GM21423 (cell line): ENCODE results near the gene KCTD15.
"Not testable (repeated sequence)": the region's sequence is repeated elsewhere in the genome, so short reads cannot be mapped to it uniquely, and the experiment has no call there.

Experiments used
- ATAC-seq: cut with Tn5 transposase; IDR thresholded peaks from one replicate; pipeline ENCODE4 v1.9.1; 2021; ENCODE audit warnings: mild to moderate bottlenecking, moderate library complexity; ENCODE audit not compliant: unreplicated experiment

KCTD15 gene

DNA sequence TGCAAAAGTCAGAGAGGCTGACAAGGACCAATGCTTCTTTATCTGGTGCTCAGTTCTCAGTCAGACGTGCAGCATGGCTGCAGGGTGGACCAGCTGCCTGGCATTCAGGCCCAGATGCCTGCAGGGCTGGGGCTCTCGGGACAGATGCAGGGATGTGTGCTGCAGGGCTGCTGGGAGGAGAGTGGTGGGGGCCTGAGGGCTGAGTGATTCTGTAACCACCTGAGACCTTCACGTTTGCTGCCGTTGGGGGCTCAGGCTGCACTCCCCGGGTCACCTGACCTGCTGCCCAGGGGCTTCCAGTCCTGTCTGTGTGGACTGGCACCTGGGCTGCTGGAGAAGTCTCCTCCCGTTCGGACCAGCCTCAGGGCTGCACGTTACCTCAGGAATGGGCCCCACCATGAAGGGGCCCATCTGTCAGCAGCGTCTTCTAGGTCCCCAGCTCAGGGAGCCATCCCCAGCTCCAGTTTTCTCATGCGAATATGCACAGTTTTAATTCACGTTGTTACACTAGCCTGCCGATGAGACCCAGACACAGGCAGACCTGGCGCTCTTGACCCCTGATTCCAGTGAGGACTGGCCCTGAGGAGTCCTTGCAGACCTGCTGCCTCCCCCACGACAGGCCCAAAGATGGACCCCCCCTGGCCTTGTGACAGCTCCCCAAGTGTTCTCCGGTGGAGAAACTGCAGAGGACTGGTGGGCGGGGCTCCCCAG lies 16.9 kb downstream of the KCTD15 start:
- no peak for ATAC-seq

DNA sequence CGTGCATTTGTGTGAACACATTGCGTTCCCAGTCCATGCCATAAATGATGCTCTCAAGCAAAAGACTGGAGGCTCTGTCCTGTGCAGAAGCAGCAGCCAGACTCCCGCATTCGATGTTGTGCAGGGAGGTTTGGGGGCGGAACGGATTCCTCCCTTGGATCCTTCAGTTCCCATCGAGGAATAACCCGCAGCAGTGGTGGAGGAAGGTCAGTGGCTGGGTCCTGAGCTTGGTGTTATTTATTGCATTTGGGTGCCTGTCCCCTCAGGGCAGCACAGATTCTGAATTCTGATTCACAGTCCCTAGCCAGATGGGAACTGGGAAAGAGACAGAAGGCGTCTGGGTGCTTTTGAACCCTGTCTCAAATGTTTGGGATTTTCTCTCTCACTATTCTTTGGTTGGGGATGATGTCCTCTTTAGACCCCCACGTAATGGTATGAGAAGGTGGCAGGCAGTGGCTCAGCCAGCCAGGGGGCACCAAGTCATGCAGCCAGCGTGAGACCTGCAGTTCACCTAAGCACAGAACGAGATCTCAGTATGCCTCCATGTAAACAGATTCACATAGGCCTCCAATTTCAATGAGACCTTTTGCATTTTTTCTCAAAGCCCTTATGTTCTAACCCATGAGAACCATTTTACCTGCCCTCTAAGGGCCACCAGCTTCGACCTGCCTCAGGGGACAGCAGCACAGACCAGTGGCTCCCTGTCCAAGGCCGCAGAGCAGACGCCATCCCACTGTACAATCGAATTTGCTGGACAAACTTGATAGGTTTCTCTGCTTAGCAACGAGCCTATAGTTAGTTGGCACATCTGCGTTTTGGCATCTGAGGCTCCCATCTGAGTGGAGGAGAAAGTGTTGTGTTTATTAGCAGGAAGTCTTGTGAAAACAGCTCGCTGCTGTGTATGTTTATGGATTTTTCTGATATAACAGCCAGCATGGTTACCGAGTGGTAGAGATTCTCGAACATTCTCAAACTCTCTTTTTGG lies 17.8 kb downstream of the KCTD15 start:
- ATAC-seq, result no peak

DNA sequence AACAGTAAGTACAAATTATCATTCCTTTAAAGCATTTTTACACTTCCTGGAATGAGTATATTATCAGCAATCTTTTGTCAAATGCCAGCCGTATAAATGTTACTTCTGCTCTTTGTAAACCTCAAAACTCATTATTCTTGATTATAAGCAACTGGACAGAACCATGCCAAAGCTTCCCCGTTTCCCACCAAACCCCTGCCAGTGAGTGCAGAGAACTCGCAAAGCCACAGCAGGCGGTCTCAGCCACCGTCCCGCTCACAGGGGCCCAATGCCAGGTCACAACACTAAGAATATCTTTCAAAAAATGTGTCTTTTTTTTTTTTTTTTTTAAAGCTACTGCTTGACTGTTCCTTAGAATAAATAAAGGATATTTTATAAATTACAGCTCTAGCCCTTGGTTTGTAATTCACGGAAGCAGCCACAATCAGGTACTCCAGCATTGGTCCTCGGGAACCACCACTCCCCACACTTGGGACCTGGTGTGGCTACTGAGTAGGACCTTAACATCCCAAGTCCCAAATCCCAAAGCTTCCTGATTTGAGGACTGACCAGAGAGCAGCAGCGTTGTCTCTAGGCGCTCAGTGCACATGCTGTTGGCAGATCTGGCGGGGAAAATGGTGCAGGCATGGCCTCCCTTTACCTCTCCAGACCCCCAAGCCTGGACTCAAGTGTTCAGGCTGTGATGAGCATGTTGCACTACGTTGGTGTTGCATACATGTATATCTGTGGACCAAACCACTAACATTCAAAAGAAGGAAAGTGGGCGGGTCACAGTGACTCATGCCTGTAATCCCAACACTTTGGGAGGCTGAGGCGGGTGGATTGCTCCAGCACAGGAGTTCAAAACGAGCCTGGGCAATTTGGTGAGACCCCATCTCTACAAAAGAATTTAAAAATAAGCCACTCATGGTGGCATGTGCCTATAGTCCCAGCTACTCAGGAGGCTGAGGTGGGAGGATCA lies 19.0 kb downstream of the KCTD15 start:
- no peak for ATAC-seq

DNA sequence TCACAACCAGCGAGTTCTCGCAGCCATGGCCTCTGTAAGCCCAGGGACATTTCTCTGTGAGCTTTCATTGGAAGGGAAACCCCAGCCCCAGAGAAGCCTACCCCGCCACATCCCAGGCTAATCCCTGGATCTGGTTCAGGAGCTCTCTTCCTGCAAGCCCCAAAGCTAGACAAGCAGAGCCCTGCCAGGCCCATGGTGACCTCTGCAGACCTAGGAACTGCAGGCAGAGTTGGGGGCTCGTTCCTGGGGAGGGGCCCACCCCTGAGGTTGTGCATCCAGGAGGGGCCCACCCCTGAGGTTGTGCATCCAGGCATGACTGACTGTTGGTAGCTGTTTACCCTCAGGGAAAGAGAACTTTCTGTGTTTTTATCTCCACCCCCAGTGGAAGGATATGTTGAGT lies 21.7 kb downstream of the KCTD15 start:
- no peak for ATAC-seq

DNA sequence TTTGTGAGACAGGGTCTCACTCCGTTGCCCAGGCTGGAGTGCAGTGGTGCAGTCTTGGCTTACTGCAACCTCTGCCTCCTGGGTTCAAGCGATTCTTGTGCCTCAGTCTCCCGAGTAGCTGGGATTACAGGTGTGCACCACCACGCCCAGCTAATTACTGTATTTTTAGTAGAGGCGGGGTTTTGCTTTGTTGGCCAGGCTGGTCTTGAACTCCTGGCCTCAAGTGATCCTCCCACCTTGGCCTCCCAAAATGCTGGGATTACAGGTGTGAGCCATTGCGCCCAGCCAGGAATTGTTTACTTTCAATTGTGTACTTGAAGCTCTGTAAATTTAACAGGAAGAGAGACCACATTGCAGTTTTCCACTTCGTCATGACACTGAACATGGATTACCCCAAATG lies 22.4 kb downstream of the KCTD15 start:
- not testable (repeated sequence) for ATAC-seq

DNA sequence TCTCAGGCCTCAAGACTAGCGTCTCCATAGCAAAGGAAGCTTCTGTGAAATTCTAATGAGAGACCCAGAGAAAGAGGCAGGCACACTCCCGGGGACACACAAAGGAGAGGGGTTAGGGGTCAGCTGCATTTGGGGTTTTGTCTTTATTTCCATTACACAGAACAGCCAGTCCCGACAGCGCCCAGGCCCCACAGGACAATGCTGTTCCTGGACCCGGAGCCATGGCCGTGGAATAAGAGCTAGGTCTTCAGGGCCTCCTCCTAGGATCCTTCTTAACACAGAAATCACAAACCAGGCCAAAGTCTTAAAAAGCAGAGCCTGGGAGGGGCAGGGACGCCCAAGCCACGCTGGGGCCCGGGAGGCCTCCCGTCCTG lies 22.8 kb downstream of the KCTD15 start:
- ATAC-seq, result no peak

DNA sequence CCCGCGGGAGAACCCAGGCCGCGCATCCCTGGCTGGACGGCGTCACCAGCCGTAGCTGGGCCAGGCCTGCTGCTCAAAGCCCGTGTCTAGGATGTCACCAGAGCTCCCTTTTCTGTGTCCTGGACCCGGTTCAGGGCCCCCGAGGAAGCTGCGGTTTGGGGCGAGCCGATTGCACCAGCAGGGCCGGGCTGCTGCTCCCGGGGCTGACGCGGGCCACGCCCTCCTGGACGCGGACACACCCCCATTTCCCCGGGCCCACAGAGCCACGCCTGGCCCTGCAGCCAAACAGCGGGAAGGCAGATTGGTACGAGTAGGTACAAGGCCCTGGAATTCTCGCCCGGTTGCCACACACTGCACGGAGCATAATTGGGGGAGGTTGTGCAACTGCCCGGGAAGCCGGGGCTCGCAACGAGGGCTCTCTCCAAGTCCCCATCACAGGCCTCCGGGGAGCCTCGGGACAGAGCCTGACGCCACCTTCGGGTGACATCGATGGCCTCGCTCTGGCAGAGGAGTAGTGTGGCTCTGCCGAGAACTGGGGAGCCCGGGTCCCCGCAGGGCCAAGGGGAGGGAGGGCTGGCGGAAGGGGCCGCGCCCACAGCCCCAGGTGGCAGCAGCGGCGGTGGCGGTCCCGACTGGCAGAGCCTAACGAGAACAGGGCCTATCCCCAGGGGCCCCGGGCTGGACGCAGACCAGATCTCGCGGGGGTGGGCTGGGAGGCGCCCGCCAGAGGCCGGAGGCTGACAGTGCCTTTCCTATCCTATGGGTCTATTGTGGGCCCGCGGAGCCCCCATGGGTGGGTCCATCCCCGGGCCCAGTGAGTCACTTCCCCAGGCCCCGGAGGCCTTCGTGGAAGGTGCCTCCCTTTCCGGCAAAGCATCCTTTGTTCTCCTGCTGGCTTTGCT lies 23.5 kb downstream of the KCTD15 start:
- no peak for ATAC-seq

DNA sequence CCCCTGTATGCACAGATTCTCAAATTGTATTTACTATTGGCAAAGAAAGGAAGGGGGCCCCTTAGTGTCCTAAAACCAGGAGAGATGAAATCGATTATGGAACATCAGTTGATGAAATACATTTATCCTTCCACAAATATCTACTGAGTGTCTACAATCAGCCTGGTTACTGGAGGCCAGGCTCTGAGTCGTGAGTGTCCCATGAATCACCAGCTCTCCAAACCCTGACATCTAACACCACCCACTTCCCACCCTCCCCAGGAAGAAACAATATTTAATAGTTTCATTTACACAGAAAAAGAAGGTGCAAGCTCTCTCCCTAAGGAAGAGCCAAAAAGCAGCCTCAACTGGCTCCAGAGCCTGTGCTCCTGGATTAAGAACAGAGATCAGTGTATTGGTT lies 25.2 kb downstream of the KCTD15 start:
- no peak for ATAC-seq

DNA sequence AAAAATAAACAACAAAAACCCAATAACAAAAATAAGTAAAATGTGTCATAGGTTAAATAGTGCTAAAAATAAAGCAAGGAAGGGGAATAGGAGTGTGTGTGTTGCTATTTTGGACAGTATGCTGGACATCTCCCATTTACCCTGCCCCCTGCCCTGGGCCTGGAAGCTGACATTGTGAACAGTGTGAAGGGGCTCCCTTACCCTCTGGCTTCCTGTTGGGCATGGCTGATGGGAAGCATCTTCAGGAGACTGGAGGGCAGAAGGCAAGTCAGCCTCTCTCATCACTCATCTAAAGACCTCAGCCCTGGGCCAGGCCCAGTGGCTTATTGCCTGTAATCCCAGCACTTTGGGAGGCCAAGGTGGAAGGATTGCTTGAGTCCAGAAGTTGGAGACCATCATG lies 26.7 kb downstream of the KCTD15 start:
- no peak for ATAC-seq

DNA sequence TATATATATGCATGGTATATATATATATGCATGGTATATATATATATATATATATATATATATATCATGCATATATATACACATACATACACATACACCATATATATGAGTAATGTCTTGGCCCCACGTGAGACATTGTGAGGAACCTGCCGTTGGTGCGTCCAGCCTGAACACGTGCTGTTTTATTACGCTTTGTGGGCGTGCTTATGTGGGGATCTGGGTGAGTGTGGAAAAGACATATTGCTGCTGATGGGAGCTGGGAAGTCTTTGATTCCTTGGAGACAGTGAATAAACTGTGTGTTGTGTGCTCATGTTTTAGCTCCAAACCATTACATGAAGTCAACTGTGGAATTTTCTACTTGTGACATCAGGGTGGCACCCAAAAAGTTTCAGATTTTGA lies 28.9 kb downstream of the KCTD15 start:
- ATAC-seq, result no peak

DNA sequence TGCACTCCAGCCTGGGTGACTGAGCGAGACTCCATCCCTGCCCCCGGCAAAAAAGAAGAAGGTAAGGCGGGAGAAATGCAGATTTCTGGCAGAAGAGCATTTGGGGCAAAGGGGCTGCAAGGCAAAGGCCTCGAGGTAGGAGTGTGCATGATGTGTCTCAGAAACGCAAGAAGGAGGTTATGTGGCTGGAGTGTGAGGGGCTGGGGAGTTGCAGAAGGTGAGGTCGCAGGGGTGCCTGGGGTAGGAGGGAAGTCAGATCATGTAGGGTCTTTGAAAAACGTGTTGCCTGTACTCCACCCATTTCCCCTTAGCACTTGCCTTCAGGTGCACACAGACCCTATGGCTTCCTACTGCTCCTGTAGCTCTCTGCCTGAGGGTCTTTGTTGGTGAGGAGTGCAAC lies 29.9 kb downstream of the KCTD15 start:
- ATAC-seq, result no peak

DNA sequence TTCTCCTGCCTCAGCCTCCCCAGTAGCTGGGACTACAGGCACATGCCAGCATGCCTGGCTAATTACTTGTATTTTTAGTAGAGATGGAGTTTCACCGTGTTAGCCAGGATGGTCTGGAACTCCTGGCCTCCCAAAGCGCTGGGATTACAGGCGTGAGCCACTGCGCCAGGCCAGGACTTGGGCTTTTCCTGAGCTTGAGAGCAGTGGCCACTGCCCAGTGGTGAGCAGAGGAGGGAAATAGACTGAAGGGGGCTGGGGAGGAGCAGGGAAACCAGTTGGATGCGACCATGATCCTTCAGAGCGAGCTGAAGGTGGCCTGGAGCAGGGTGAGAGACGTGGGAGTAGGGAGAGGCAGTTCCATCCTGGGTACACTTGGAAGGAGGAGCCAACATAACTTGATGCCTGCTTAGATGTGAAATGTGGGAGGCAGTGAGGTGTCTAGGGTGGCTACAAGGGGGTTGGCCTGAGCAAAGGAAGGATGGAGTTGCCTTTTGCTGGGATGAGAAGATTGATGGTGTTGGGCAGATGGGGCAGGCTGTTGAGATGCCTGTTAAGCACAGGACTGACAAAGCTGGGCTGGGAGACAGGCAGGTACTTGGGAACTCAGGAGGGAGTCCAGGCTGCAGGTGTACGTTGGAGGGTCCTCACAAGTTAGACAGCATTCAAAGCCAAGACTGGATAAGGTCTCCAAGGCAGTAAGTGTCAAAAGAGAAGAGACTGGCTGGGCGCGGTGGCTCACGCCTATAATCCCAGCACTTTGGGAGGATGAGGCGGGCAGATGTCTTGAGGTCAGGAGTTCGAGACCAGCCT lies 31.8 kb downstream of the KCTD15 start:
- no peak for ATAC-seq

DNA sequence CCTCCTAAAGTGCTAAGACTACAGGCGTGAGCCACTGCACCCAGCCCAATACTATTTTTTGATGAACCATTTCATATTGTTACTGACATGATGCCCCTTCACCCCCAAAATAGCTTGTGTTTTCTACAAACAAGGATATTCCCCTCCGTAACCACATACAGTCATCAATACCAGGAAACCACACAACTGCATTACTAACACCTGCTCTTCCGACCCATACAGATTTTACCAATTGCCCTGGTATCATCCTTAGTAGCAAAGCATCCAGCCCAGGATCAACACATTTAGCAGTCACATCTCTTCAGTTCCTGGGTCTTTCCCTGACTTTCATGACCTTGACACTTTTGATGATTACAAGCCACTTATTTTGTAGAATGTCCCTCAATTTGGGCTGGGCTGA lies 33.6 kb downstream of the KCTD15 start:
- no peak for ATAC-seq

DNA sequence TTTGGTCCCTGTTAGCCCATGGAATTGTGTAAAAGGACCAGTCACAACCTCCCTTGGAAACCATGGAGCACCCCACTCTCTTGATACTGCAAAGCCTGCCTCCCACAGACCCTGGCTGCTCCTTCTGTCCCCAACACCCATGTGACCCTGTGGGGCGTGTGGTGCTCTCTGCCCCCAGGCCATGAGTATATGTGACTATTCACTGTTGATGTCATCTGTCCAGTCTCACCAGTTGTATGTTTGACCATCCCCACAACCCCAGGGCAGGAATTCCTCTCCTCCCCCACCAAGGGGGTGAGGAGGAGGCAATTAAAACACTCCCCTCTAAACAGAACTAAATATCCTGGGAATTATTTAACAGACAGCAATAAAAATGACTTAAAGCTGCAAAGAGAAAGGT lies 35.2 kb downstream of the KCTD15 start:
- no peak for ATAC-seq

DNA sequence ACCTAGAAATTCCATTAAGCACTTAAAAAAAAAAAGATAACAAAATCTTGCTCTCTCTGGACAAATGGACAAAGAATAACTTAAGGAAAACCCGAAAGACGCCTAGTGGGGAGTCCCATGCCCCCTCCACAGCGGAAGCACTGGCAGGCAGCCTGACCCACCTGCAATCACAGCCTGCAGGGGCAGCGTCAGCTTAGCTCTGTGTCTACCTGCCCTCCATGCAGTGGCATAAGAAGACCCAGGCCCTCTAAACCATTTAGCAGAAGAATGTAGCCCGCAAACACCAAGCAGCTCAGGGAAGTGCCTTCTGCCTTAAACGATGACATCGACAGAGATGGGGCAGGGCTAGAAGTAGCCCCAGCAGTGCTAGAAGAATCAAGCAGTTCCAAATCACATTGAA lies 36.0 kb downstream of the KCTD15 start:
- ATAC-seq, result no peak

DNA sequence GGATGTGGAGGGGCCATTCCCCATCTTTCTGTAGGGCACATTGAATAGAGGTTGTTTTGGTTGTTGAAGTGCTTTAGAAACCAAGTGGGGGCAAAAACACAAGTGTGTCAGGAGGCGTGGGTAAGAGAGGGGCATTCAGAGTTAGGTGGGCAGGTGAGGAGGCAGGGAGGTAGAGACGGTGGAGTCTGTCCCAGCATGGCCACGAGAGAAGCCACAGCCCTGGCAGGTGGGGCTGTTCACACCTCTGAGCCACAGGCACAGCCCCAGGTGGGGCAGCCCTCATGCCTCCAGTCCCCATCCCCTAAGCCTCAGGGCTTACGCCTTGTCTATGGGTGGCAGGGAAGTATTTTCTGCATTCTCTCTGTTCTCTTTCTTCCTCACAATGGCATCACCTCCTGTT lies 43.7 kb downstream of the KCTD15 start:
- ATAC-seq, result no peak

DNA sequence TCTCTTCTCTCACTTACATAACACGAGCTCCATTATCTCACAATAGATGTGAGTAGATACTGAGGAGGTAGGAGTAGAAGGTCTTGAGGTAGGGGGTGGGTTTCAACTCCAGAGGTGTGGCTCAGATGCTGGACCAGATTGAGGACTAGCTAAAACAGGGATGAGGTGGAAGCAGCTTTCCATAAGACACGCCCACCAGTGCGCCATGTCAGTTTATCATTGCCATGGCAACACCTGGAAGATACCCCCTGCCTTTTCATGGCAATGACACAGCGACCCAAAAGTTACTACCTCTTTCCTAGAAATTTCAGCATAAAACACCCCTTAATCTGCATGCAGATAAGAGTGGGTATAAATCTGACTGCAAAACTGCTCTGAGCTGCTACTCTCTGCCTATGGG lies 44.1 kb downstream of the KCTD15 start:
- ATAC-seq, result no peak

DNA sequence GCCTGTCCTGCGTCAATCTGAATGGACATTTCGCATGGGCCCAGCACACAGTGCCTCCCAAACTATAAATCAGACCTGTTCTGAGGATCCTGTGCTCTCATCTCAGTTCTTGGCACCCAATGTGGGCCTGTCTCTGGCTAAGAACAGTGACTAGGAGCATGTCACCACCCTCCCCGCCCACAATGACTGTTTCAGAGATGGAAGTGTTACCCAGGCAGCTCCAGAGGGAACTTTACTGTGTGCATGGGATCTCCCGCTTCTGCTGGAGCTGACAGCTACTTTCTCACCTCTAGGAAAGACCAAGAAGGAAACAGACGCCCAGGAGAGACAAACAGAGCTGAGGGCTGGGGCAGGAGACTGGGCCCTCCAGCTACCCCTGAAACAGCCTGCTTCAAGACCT lies 45.0 kb downstream of the KCTD15 start:
- ATAC-seq, result no peak

DNA sequence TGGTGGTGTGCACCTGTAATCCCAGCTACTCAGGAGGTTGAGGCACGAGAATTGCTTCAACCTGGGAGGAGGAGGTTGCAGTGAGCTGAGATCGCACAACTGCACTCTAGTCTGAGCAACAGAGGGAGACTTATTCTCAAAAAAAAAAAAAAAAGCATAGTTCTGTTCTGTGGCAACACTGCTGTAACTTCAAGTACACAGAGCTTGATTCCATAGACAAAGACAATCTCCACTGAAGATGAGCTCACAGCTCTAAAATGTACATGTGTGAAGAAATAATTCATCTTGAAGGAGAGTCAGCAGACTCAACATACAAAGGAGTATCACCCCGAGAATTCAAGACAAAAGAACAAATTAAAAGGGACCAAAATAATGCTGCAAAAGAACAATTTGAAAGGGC lies 47.8 kb downstream of the KCTD15 start:
- no peak for ATAC-seq
